H1 (cell line): ENCODE data around the gene LVRN. TPM values are rescaled to one million over a fixed set of nuclear protein-coding genes. Genes with fewer than 3 reads are reported as not detected.

ENCODE experiments used
- CTCF ChIA-PET: fragments of 300-600 bp; sonication (Branson Sonifier 250); formaldehyde crosslinking; loops from one replicate; lab custom pipeline; 2021; ENCODE audit not compliant: partially characterized antibody; lab: Charles Lee
- POLR2A ChIA-PET: fragments of 300-600 bp; sonication (Branson Sonifier 250); formaldehyde crosslinking; loops from one replicate; lab custom pipeline; 2021; ENCODE audit warnings: inconsistent platforms; ENCODE audit not compliant: partially characterized antibody; lab: Charles Lee
- DNase-seq, 2 experiments: peaks; one replicate each; pipeline versions ENCODE4 v3.0.0 to v3.0.0-alpha.2; 2010 to 2022; ENCODE audit warnings: low spot score in 2 of 2, low read depth in 1 of 2, mixed read lengths in 1 of 2
- FAIRE-seq: peaks from 2 replicates; lab custom pipeline; 2011; peaks lifted over from hg19 to GRCh38; lab: Jason Lieb, UNC
- H2AFZ ChIP-seq: 2 replicates; pipeline ENCODE4 v1.8.1; 2012; ENCODE audit warnings: low read length, inconsistent platforms
- H2AK5ac ChIP-seq: 2 replicates; pipeline ENCODE4 v1.6.1; 2013; ENCODE audit warnings: low read depth, low read length
- H2BK120ac ChIP-seq: replicated peaks from 2 replicates; pipeline ENCODE3; 2013; ENCODE audit warnings: low read depth, low read length, inconsistent platforms
- H2BK12ac ChIP-seq: 2 replicates; pipeline ENCODE4 v1.6.1; 2013; ENCODE audit warnings: low read depth, low read length
- H2BK15ac ChIP-seq: 2 replicates; pipeline ENCODE4 v1.6.1; 2013; ENCODE audit warnings: low read length
- H2BK20ac ChIP-seq: 2 replicates; pipeline ENCODE4 v1.6.1; 2013; ENCODE audit warnings: low read length
- H2BK5ac ChIP-seq: 2 replicates; pipeline ENCODE4 v1.6.1; 2013; ENCODE audit warnings: low read depth, low read length
- H3K14ac ChIP-seq: 2 replicates; pipeline ENCODE4 v1.6.1; 2013; ENCODE audit warnings: inconsistent platforms; ENCODE audit not compliant: insufficient read length
- H3K18ac ChIP-seq: 2 replicates; pipeline ENCODE4 v1.6.1; 2013; ENCODE audit warnings: low read length; ENCODE audit errors: extremely low read depth
- H3K23ac ChIP-seq: 2 replicates; pipeline ENCODE4 v1.6.1; 2013; ENCODE audit warnings: inconsistent platforms; ENCODE audit not compliant: insufficient read length
- H3K23me2 ChIP-seq: 2 replicates; pipeline ENCODE4 v1.6.1; 2013; ENCODE audit warnings: low read depth, low read length
- H3K27ac ChIP-seq: 2 replicates; pipeline ENCODE4 v1.6.1; 2011; ENCODE audit warnings: low read depth, low read length, inconsistent platforms
- H3K27me3 ChIP-seq, 4 experiments: replicated peaks in 1 of 4; 1 replicate in 1 of 4; 2 replicates in 3 of 4; pipeline versions ENCODE4 v1.6.1 to v1.8.1; 2011 to 2013; ENCODE audit warnings: low read length in 3 of 4, mild to moderate bottlenecking in 3 of 4, inconsistent platforms in 2 of 4, mixed read lengths in 2 of 4, moderate library complexity in 1 of 4; ENCODE audit not compliant: control insufficient read depth in 3 of 4, insufficient read depth in 3 of 4; ENCODE audit errors: extremely low read depth in 1 of 4
- H3K36me3 ChIP-seq, 4 experiments: 2 replicates each; pipeline versions ENCODE4 v1.6.1 to v1.8.1; 2011 to 2013; ENCODE audit warnings: mild to moderate bottlenecking in 4 of 4, low read length in 3 of 4, moderate library complexity in 2 of 4, control low read depth in 1 of 4, inconsistent platforms in 1 of 4; ENCODE audit not compliant: insufficient read depth in 4 of 4, control insufficient read depth in 2 of 4
- H3K4ac ChIP-seq: replicated peaks from 2 replicates; pipeline ENCODE3; 2013; ENCODE audit warnings: low read length, low read depth, mixed read lengths, inconsistent platforms; ENCODE audit not compliant: insufficient read length
- H3K4me1 ChIP-seq, 4 experiments: replicated peaks in 1 of 4; 1 replicate in 1 of 4; 2 replicates in 3 of 4; pipeline versions ENCODE4 v1.6.1 to v1.8.1; 2011 to 2013; ENCODE audit warnings: low read length in 3 of 4, inconsistent platforms in 2 of 4, mixed read lengths in 1 of 4; ENCODE audit not compliant: insufficient read depth in 4 of 4, control insufficient read depth in 3 of 4
- H3K4me2 ChIP-seq, 2 experiments: 2 replicates each; pipeline versions ENCODE4 v1.6.1 to v1.8.1; 2011 to 2013; ENCODE audit warnings: low read depth in 2 of 2, low read length in 2 of 2, control low read depth in 1 of 2, inconsistent platforms in 1 of 2, mild to moderate bottlenecking in 1 of 2; ENCODE audit not compliant: insufficient read depth in 1 of 2
- H3K4me3 ChIP-seq, 4 experiments: fragments of 200-600, 300-600 bp in 1 of 4; sonication (generic), shearing (Covaris generic), sonication (Bioruptor Twin) in 1 of 4; 2 replicates each; pipeline versions ENCODE4 v1.5.1 to v1.8.1; 2011 to 2016; ENCODE audit warnings: low read length in 4 of 4, low read depth in 3 of 4, control low read depth in 2 of 4, inconsistent platforms in 2 of 4, mild to moderate bottlenecking in 2 of 4, mixed read lengths in 1 of 4, moderate library complexity in 1 of 4; ENCODE audit not compliant: insufficient read depth in 2 of 4; ENCODE audit errors: extremely low read depth in 1 of 4
- H3K56ac ChIP-seq: replicated peaks from 2 replicates; pipeline ENCODE3; 2013; ENCODE audit warnings: low read depth, mild to moderate bottlenecking, mixed read lengths, low read length, inconsistent platforms; ENCODE audit not compliant: insufficient read length
- H3K79me1 ChIP-seq: 2 replicates; pipeline ENCODE4 v1.6.1; 2013; ENCODE audit warnings: low read depth, low read length, control low read depth
- H3K79me2 ChIP-seq, 2 experiments: 2 replicates each; pipeline versions ENCODE4 v1.6.1 to v1.8.1; 2012 to 2013; ENCODE audit warnings: low read length in 2 of 2, mild to moderate bottlenecking in 2 of 2, inconsistent platforms in 1 of 2; ENCODE audit not compliant: insufficient read depth in 2 of 2, control insufficient read depth in 1 of 2
- H3K9ac ChIP-seq, 4 experiments: replicated peaks in 1 of 4; 1 replicate in 1 of 4; 2 replicates in 3 of 4; pipeline versions ENCODE4 v1.6.1 to v1.8.1; 2011 to 2013; ENCODE audit warnings: low read depth in 3 of 4, low read length in 3 of 4, control low read depth in 2 of 4, mild to moderate bottlenecking in 2 of 4, moderate library complexity in 2 of 4, inconsistent platforms in 1 of 4; ENCODE audit errors: extremely low read depth in 1 of 4
- H3K9me3 ChIP-seq, 2 experiments: 2 replicates each; pipeline versions ENCODE4 v1.6.1 to v1.8.1; 2012 to 2013; ENCODE audit warnings: mild to moderate bottlenecking in 2 of 2, moderate library complexity in 2 of 2, control low read depth in 1 of 2, inconsistent platforms in 1 of 2, low read depth in 1 of 2, low read length in 1 of 2, mixed read lengths in 1 of 2; ENCODE audit not compliant: insufficient read depth in 2 of 2
- H4K20me1 ChIP-seq, 2 experiments: replicated peaks in 1 of 2; 2 replicates each; pipeline versions ENCODE3 to v1.8.1; 2011 to 2013; ENCODE audit warnings: inconsistent platforms in 2 of 2, low read length in 2 of 2, mild to moderate bottlenecking in 1 of 2; ENCODE audit not compliant: insufficient read depth in 2 of 2, control insufficient read depth in 1 of 2
- H4K5ac ChIP-seq: 2 replicates; pipeline ENCODE4 v1.6.1; 2013; ENCODE audit warnings: low read length, low read depth, mixed read lengths, inconsistent platforms; ENCODE audit not compliant: insufficient read length
- H4K8ac ChIP-seq: 2 replicates; pipeline ENCODE4 v1.8.0; 2013; ENCODE audit warnings: mild to moderate bottlenecking, moderate library complexity, low read length, inconsistent platforms; ENCODE audit not compliant: insufficient read depth; ENCODE audit errors: extremely low read depth
- H4K91ac ChIP-seq: replicated peaks from 2 replicates; pipeline ENCODE3; 2013; ENCODE audit warnings: low read length, mixed read lengths, inconsistent platforms; ENCODE audit not compliant: insufficient read length
- ATF3 ChIP-seq: IDR thresholded peaks from 2 replicates; pipeline ENCODE4 v1.6.1; 2011; ENCODE audit warnings: low read depth, mild to moderate bottlenecking, low read length; ENCODE audit not compliant: insufficient read depth
- CTCF ChIP-seq, 3 experiments: IDR thresholded peaks; 1 replicate in 2 of 3; 2 replicates in 1 of 3; pipeline versions ENCODE4 v1.5.1 to v1.6.1; 2011; ENCODE audit warnings: low read length in 3 of 3, mild to moderate bottlenecking in 3 of 3, inconsistent platforms in 2 of 3, low read depth in 1 of 3, moderate library complexity in 1 of 3; ENCODE audit not compliant: insufficient read depth in 1 of 3; ENCODE audit errors: control extremely low read depth in 1 of 3
- KDM4A ChIP-seq: IDR thresholded peaks from one replicate; pipeline ENCODE4 v1.7.1; 2012; ENCODE audit warnings: low read depth, mild to moderate bottlenecking, moderate library complexity, low read length, inconsistent platforms; ENCODE audit not compliant: severe bottlenecking
- PHF8 ChIP-seq: fragments of 200-600 bp; sonication (generic); conservative IDR thresholded peaks from 2 replicates; pipeline ENCODE4 v1.7.1; 2012; ENCODE audit warnings: low read depth, mild to moderate bottlenecking, inconsistent platforms, low read length, moderate library complexity
- POLR2A ChIP-seq, 2 experiments: IDR thresholded peaks; 1 replicate in 1 of 2; 2 replicates in 1 of 2; pipeline ENCODE4 v1.6.1; 2011; ENCODE audit warnings: low read depth in 2 of 2, low read length in 2 of 2, mild to moderate bottlenecking in 2 of 2; ENCODE audit errors: control extremely low read depth in 1 of 2
- TAF7 ChIP-seq: optimal IDR thresholded peaks from 2 replicates; pipeline ENCODE3; 2011; ENCODE audit warnings: low read depth, mild to moderate bottlenecking, inconsistent platforms, low read length, moderate library complexity, borderline replicate concordance
- polyA plus RNA-seq, 7 experiments: library from polyadenylated mRNA; depleted of rRNA in 3 of 7; stranded (reverse) in 5 of 7; unstranded in 2 of 7; fragments of >200 nt in 5 of 7; fragments of 200-250 nt in 2 of 7; gene quantifications; 1 replicate in 5 of 7; 2 replicates in 1 of 7; 4 replicates in 1 of 7; pipeline versions ENCODE4 v1.2.1 to v1.2.3, GENCODE V29; 2011 to 2013; ENCODE audit warnings: missing spikeins in 2 of 7, mixed read lengths in 2 of 7
- total RNA-seq: library from RNA; stranded (reverse); fragmentation: NEBNext Ultra II Directional; extraction: Animal tissue kit (Norgen Biotek cat#: 25700); gene quantifications from 2 replicates; pipeline ENCODE4 v1.2.1, GENCODE V29; 2021

The LVRN gene
- total and polyA plus RNA-seq, 2 of the 8 experiments (the other 6 are each of a cell fraction or from before 2014, with no cell fraction given), result 0.08 to 0.09 TPM

- Histone ChIP-seq H3K4me1 (no peaks in the 10 kb centered on the region), H3K4me2 (no peak overlapping the region), H3K23ac (no peak overlapping the region), H3K36me3 (no peaks in the 10 kb centered on the region), H4K5ac (no peak overlapping the region), H4K20me1 (no peaks in the 10 kb centered on the region), H3K23me2 (no peaks in the 10 kb centered on the region), H3K79me2 (no peaks in the 10 kb centered on the region), H3K9me3 (no peaks in the 10 kb centered on the region), H2BK15ac (no peak overlapping the region), H3K56ac (no peak overlapping the region), H2BK20ac (no peak overlapping the region), H3K27ac (no peak overlapping the region), H2AFZ (no peak overlapping the region), H2BK12ac (no peak overlapping the region), H4K8ac (no peak overlapping the region), H2BK120ac (no peak overlapping the region), H3K27me3 (no peaks in the 10 kb centered on the region), H4K91ac (no peak overlapping the region), H3K9ac (no peak overlapping the region), H3K79me1 (no peaks in the 10 kb centered on the region), H3K14ac (no peak overlapping the region), H3K18ac (no peak overlapping the region), H3K4ac (no peak overlapping the region), H2BK5ac (no peak overlapping the region), H3K4me3 (no peak overlapping the region), H2AK5ac (no peak overlapping the region)
- FAIRE-seq, result no peak
- ChIA-PET POLR2A (no interaction called here), CTCF (interaction anchor here (0.7 to 1.8 kb wide), 5 partner anchors 8 to 69 kb away, joined by 3 to 6 read pairs (median 3); no protein-coding TSS in a partner anchor)
- DNase-seq, result no peak
- TF ChIP-seq PHF8 (no peak), ATF3 (no peak), CTCF (IDR thresholded peaks at IDR 0.05; ENCODE audit: control extremely low read depth in 1 of 3, insufficient read depth in 1 of 3, low read depth in 1 of 3, low read length in 3 of 3) (no peak), POLR2A (IDR thresholded peaks at IDR 0.05; ENCODE audit: control extremely low read depth in 1 of 2, low read depth in 2 of 2, low read length in 2 of 2) (no peak), TAF7 (no peak), KDM4A (no peak)
Observed at GRCh38 chr5:116013936-116014335, 51.7 kb downstream of the LVRN start.
